ENCODE results near the gene MTMR4. TPM values are rescaled to one million over a fixed set of nuclear protein-coding genes. Genes with fewer than 3 reads are reported as not detected.

Gene MTMR4
- total RNA-seq, 1 donor from 2014 or later: 40.9 TPM

DNA sequence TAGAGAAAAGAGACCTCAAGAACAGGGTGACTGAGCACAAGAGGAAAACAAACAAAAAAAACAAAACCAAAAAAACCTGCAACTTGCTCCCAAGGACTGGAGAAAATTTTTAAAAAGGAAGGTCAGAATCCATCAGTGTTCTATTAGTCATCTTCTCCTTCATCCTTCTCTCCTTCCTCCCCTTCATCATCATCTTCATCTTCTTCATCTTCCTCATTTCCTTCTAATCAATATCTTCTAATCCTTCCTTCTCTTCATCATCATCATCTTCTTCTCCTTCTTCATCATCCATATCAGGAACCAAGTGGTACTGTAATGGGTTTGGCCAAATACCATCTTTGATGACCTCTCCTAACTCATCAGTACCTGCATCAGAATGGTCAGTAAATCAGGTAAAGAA, 38.5 kb downstream of the MTMR4 start:
- intact Hi-C loops (cut with DNase I): no loop called here
- Histone ChIP-seq H3K4me1 (no peaks in the 10 kb centered on the region), H3K36me3 (no peaks in the 10 kb centered on the region), H3K9me3 (no peaks in the 10 kb centered on the region), H3K27ac (no peak overlapping the region), H3K27me3 (no peaks in the 10 kb centered on the region), H3K4me3 (no peak overlapping the region)
- no peak for ATAC-seq
- no peak for DNase-seq
- TF ChIP-seq CTCF (IDR thresholded peaks at IDR 0.05): no peak

DNA sequence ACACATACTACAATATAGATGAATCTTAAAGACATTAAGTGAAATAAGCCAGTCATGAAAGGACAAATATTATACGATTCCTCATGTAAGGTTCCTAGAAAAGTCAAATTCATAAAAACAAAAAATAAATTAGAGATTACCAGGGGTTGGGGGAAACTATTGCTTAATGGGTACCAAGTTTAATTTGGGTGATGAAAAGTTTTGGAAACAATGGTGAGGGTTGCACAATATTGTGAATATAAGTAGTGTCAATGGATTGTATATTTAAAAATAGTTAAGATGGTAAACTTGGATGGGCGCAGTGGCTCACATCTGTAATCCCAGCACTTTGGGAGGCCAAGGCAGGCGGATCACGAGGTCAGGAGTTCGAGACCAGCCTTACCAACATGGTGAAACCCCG, 44.1 kb downstream of the MTMR4 start:
- Histone ChIP-seq H3K27ac (no peak overlapping the region), H3K4me1 (no peaks in the 10 kb centered on the region), H3K27me3 (peaks cover 3% of the 10 kb centered on the region), H3K9me3 (no peaks in the 10 kb centered on the region), H3K4me3 (no peak overlapping the region), H3K36me3 (no peaks in the 10 kb centered on the region)
- TF ChIP-seq CTCF (IDR thresholded peaks at IDR 0.05): no peak
- DNase-seq (no peak), ATAC-seq (no peak)
- intact Hi-C loops (cut with DNase I): no loop called here

GRCh38 chr17:58468944-58469343, 45.5 kb downstream of the MTMR4 start:
- Histone ChIP-seq H3K27me3 (peaks cover 3% of the 10 kb centered on the region), H3K4me3 (no peak overlapping the region), H3K36me3 (no peaks in the 10 kb centered on the region), H3K9me3 (no peaks in the 10 kb centered on the region), H3K27ac (no peak overlapping the region), H3K4me1 (no peaks in the 10 kb centered on the region)
- intact Hi-C loops (cut with DNase I): no loop called here
- DNase-seq: no peak
- ATAC-seq: no peak
- TF ChIP-seq CTCF (IDR thresholded peaks at IDR 0.05): no peak

GRCh38 chr17:58455491-58455890, 58.9 kb downstream of the MTMR4 start:
- ATAC-seq: no peak
- Histone ChIP-seq H3K36me3 (no peaks in the 10 kb centered on the region), H3K27me3 (no peaks in the 10 kb centered on the region), H3K27ac (no peak overlapping the region), H3K4me3 (no peak overlapping the region), H3K4me1 (no peaks in the 10 kb centered on the region), H3K9me3 (no peaks in the 10 kb centered on the region)
- intact Hi-C loops (cut with DNase I): no loop called here
- DNase-seq: no peak
- no peak for TF ChIP-seq CTCF (IDR thresholded peaks at IDR 0.05)

DNA sequence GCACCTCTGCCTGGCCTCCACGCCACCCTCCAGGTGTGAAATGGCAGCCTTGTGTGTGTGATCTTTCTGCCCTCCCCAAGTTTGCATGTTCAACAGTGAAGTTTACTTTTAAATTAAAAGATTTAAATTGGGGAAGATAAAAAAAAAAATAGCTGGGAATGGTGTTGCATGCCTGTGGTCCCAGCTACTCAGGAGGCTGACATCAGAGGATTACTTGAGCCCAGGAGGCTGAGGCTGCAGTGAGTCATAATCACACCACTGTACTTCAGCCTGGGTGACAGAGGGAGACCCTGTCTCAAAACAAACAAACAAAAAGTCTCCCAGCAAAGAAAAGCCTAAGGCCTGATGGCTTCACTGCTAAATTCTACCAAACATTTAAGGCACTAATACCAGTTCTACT, 61.7 kb downstream of the MTMR4 start:
- no peak for TF ChIP-seq CTCF (IDR thresholded peaks at IDR 0.05)
- Histone ChIP-seq H3K27ac (no peak overlapping the region), H3K9me3 (no peaks in the 10 kb centered on the region), H3K27me3 (no peaks in the 10 kb centered on the region), H3K36me3 (no peaks in the 10 kb centered on the region), H3K4me3 (no peak overlapping the region), H3K4me1 (no peaks in the 10 kb centered on the region)
- ATAC-seq (no peak), DNase-seq (no peak)
- intact Hi-C loops (cut with DNase I): no loop called here

Measured in upper lobe of right lung (tissue), 1 donor.